ENCODE results near the gene SOX5. TPM values are rescaled to one million over a fixed set of nuclear protein-coding genes. Genes with fewer than 3 reads are reported as not detected.

The SOX5 gene
- total RNA-seq, 1 experiment from 2014 or later, result not detected

DNA sequence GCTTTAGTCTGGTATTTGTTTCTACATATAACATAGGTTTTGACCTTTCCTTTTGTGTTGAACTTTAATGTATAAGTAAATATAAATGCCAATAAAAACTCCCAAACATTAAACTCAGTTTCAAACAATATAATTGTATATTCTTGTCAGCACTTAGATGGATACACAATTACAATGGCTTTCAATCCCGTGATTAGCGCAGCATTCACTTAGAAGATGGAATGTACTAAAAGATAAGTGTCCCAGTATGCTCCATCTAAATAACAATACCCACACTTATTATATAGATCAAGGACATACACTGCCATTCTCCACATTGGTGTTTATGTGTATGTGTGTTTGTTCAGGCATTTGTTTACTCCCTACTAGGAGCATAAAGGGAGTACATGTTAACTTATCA lies 193.1 kb downstream of the SOX5 start:
- Mint-ChIP-seq H3K4me3 (ENCODE audit: low read depth, unreplicated experiment) (no peak overlapping the region), H3K4me1 (ENCODE audit: low read depth, unreplicated experiment) (no peaks in the 10 kb centered on the region), H3K9me3 (ENCODE audit: low read depth, unreplicated experiment) (peaks cover 5% of the 10 kb centered on the region), H3K27ac (ENCODE audit: unreplicated experiment) (no peak overlapping the region), H3K36me3 (ENCODE audit: insufficient read depth, unreplicated experiment) (no peaks in the 10 kb centered on the region), H3K27me3 (ENCODE audit: unreplicated experiment) (no peaks in the 10 kb centered on the region)
- CTCF ChIA-PET, result no interaction called here
- TF ChIP-seq, protein P1, sequence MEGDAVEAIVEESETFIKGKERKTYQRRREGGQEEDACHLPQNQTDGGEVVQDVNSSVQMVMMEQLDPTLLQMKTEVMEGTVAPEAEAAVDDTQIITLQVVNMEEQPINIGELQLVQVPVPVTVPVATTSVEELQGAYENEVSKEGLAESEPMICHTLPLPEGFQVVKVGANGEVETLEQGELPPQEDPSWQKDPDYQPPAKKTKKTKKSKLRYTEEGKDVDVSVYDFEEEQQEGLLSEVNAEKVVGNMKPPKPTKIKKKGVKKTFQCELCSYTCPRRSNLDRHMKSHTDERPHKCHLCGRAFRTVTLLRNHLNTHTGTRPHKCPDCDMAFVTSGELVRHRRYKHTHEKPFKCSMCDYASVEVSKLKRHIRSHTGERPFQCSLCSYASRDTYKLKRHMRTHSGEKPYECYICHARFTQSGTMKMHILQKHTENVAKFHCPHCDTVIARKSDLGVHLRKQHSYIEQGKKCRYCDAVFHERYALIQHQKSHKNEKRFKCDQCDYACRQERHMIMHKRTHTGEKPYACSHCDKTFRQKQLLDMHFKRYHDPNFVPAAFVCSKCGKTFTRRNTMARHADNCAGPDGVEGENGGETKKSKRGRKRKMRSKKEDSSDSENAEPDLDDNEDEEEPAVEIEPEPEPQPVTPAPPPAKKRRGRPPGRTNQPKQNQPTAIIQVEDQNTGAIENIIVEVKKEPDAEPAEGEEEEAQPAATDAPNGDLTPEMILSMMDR (IDR thresholded peaks at IDR 0.05; ENCODE audit: unreplicated experiment), result no peak
- intact Hi-C loops (cut with micrococcal nuclease; ENCODE audit: unreplicated experiment), result no loop called here
- no TSS peak for BruUV-seq (replicated peaks)
- no peak for DNase-seq

DNA sequence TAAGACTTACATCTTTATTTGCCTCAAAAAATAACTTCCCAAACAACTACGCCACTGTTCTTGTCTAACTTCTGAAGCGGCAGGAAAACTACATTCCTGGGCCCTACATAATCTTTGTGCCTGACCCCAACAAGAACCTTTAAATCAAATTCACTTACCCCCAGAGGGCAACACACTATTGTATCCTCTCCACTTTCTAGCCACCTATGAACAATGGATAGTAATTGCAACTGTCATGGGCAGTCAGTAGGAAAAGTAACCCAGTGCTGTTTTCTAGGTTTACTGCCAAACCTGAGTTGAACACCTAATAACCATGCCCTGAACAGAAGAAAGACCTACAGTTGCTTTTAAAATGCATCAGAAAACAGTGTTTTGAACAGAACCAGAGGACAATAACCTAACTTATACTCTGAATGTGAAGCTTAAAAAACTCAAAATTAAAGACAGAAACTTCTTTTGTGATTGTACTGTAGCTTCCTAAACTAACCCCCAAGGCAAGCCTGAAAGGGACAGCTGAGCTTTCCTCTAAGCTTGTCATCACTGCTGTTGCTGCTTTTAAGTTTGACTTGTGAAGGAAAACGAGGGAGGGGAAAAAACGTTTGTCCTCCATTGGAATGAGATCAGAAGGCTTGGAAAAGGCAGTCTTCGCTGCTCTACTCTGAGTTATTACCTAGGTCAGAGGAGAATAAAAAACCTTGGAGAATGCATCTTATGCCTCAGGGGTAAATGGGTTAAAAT lies 195.7 kb downstream of the SOX5 start:
- H3K27ac Mint-ChIP-seq (ENCODE audit: unreplicated experiment), result no peak overlapping the region
- no peaks in the 10 kb centered on the region for H3K27me3 Mint-ChIP-seq (ENCODE audit: unreplicated experiment)
- no TSS peak for BruUV-seq (replicated peaks)
- no peaks in the 10 kb centered on the region for H3K9me3 Mint-ChIP-seq (ENCODE audit: low read depth, unreplicated experiment)
- CTCF ChIA-PET, result no interaction called here
- intact Hi-C loops (cut with micrococcal nuclease; ENCODE audit: unreplicated experiment), result no loop called here
- H3K4me3 Mint-ChIP-seq (ENCODE audit: low read depth, unreplicated experiment), result no peak overlapping the region
- TF ChIP-seq, protein P1 (IDR thresholded peaks at IDR 0.05; ENCODE audit: unreplicated experiment), result no peak
- DNase-seq, result no peak
- no peaks in the 10 kb centered on the region for H3K36me3 Mint-ChIP-seq (ENCODE audit: insufficient read depth, unreplicated experiment)
- no peaks in the 10 kb centered on the region for H3K4me1 Mint-ChIP-seq (ENCODE audit: low read depth, unreplicated experiment)

DNA sequence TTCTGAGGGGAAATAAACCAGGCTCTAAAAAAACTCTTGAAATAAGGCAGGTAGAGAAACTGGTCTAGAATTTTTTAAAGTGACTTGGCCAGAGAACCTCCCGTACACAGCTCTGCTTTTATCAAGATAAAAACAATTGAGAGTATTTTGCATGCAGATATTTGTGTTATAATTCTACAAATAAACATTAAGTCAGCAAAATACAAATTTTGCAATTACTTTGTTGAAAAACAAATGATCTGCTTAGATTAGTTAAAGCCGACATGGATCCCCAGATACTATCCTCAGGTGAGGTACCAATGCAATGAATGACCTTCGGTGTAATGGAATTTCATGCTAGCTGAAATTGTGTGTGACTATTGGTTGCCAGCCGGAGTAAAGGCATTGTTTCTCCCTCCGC lies 197.2 kb downstream of the SOX5 start:
- CTCF ChIA-PET, result no interaction called here
- intact Hi-C loops (cut with micrococcal nuclease; ENCODE audit: unreplicated experiment), result no loop called here
- Mint-ChIP-seq H3K4me1 (ENCODE audit: low read depth, unreplicated experiment) (no peaks in the 10 kb centered on the region), H3K36me3 (ENCODE audit: insufficient read depth, unreplicated experiment) (no peaks in the 10 kb centered on the region), H3K4me3 (ENCODE audit: low read depth, unreplicated experiment) (no peak overlapping the region), H3K9me3 (ENCODE audit: low read depth, unreplicated experiment) (peaks cover 2% of the 10 kb centered on the region), H3K27ac (ENCODE audit: unreplicated experiment) (no peak overlapping the region), H3K27me3 (ENCODE audit: unreplicated experiment) (no peaks in the 10 kb centered on the region)
- no TSS peak for BruUV-seq (replicated peaks)
- TF ChIP-seq, protein P1 (IDR thresholded peaks at IDR 0.05; ENCODE audit: unreplicated experiment), result no peak
- DNase-seq, result no peak

DNA sequence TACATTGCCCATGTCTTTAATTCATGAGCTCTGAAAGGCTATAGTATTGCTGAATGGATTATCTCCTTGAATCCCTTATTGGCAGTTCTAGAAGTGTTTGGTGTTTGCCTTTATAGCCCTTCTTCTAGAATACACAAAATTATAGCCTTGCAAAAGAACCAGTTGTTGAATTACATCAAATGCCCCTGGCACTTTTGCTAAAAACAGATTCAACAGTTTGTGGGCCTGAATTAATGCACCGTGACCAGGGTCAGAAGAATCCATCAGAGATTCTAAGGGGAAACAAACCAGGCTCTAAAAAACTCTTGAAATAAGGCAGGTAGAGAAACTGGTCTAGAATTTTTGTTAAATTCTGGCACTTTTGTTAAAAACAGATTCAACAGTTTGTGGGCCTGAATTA lies 197.8 kb downstream of the SOX5 start:
- intact Hi-C loops (cut with micrococcal nuclease; ENCODE audit: unreplicated experiment), result no loop called here
- Mint-ChIP-seq H3K27me3 (ENCODE audit: unreplicated experiment) (no peaks in the 10 kb centered on the region), H3K27ac (ENCODE audit: unreplicated experiment) (no peak overlapping the region), H3K4me1 (ENCODE audit: low read depth, unreplicated experiment) (no peaks in the 10 kb centered on the region), H3K9me3 (ENCODE audit: low read depth, unreplicated experiment) (peaks cover 2% of the 10 kb centered on the region), H3K36me3 (ENCODE audit: insufficient read depth, unreplicated experiment) (no peaks in the 10 kb centered on the region), H3K4me3 (ENCODE audit: low read depth, unreplicated experiment) (no peak overlapping the region)
- BruUV-seq (replicated peaks), result no TSS peak
- CTCF ChIA-PET, result no interaction called here
- no peak for DNase-seq
- TF ChIP-seq, protein P1 (IDR thresholded peaks at IDR 0.05; ENCODE audit: unreplicated experiment), result no peak
